NCI-H2081 treated with DMSO at 0.1 percent for 48 hours (cell line): ENCODE results near the gene CUEDC2.

Experiments
- DNase-seq: peaks from one replicate; lab custom pipeline; 2025; lab: John Stamatoyannopoulos, UW

Gene CUEDC2

GRCh38 chr10:102396730-102397151 lies 35.6 kb downstream of the CUEDC2 start:
- no peak for DNase-seq

- DNase-seq, result no peak
Observed at GRCh38 chr10:102396317-102396650, 36.1 kb downstream of the CUEDC2 start.

- no peak for DNase-seq
Observed at GRCh38 chr10:102395400-102396316, 36.7 kb downstream of the CUEDC2 start, which contains the start of gene NFKB2. Gene NFKB2 (plus strand): TSS chr10:102395705. CDS start chr10:102395960, 255 bp downstream.

- no peak for DNase-seq
Observed at GRCh38 chr10:102394801-102395399, 37.5 kb downstream of the CUEDC2 start.

GRCh38 chr10:102394079-102394800 lies 38.1 kb downstream of the CUEDC2 start:
- no peak for DNase-seq

- DNase-seq, result no peak
Observed at GRCh38 chr10:102393411-102394078, 38.8 kb downstream of the CUEDC2 start.

- DNase-seq, result no peak
Observed at GRCh38 chr10:102392306-102392705, 40.1 kb downstream of the CUEDC2 start.

GRCh38 chr10:102389894-102390293 lies 42.5 kb downstream of the CUEDC2 start:
- no peak for DNase-seq

GRCh38 chr10:102384606-102385429 lies 47.6 kb downstream of the CUEDC2 start:
- DNase-seq, result no peak

- DNase-seq, result no peak
Observed at GRCh38 chr10:102384053-102384452, 48.3 kb downstream of the CUEDC2 start.

GRCh38 chr10:102382871-102383270 lies 49.5 kb downstream of the CUEDC2 start:
- DNase-seq, result no peak

- no peak for DNase-seq
Observed at GRCh38 chr10:102381983-102382382, 50.4 kb downstream of the CUEDC2 start.

- no peak for DNase-seq
Observed at GRCh38 chr10:102379383-102379782, 53.0 kb downstream of the CUEDC2 start.

GRCh38 chr10:102376901-102377300 lies 55.5 kb downstream of the CUEDC2 start:
- DNase-seq, result no peak

GRCh38 chr10:102375867-102376266 lies 56.5 kb downstream of the CUEDC2 start:
- no peak for DNase-seq

GRCh38 chr10:102375250-102375649 lies 57.1 kb downstream of the CUEDC2 start:
- DNase-seq, result no peak
